Fibroblast of lung (primary cell): ENCODE data around the gene SEC14L5. TPM values are rescaled to one million over a fixed set of nuclear protein-coding genes. Genes with fewer than 3 reads are reported as not detected.
"Not testable (repeated sequence)": the region's sequence is repeated elsewhere in the genome, so short reads cannot be mapped to it uniquely, and the experiment has no call there.

ENCODE experiments used
- DNase-seq, 2 donors: peaks; one replicate each; pipeline versions ENCODE4 v3.0.0 to v3.0.0-alpha.2; 2010; ENCODE audit warnings: low read depth in 2 of 2
- H2AFZ ChIP-seq: 2 replicates; pipeline ENCODE4 v1.5.1; 2012; ENCODE audit warnings: low read length, control low read depth, inconsistent platforms
- H3K27ac ChIP-seq: 2 replicates; pipeline ENCODE4 v1.5.1; 2011; ENCODE audit warnings: low read length, control low read depth; ENCODE audit not compliant: insufficient read depth
- H3K27me3 ChIP-seq: 2 replicates; pipeline ENCODE4 v1.5.1; 2011; ENCODE audit warnings: mild to moderate bottlenecking, low read length; ENCODE audit not compliant: control insufficient read depth, insufficient read depth
- H3K36me3 ChIP-seq: 2 replicates; pipeline ENCODE4 v1.5.1; 2011; ENCODE audit warnings: low read length; ENCODE audit not compliant: control insufficient read depth, insufficient read depth
- H3K4me1 ChIP-seq: 2 replicates; pipeline ENCODE4 v1.5.1; 2011; ENCODE audit warnings: low read length; ENCODE audit not compliant: control insufficient read depth, insufficient read depth; ENCODE audit errors: extremely low read depth
- H3K4me2 ChIP-seq: 2 replicates; pipeline ENCODE4 v1.5.1; 2011; ENCODE audit warnings: low read length, control low read depth; ENCODE audit not compliant: insufficient read depth; ENCODE audit errors: extremely low read depth
- H3K4me3 ChIP-seq, 4 experiments: fragments of 200-600 bp in 1 of 4; sonication (generic) in 1 of 4; replicated peaks in 1 of 4; 2 replicates each; pipeline ENCODE4 v1.5.1; 2011 to 2016; ENCODE audit warnings: low read length in 4 of 4, low read depth in 3 of 4, mild to moderate bottlenecking in 3 of 4, control low read depth in 2 of 4, inconsistent platforms in 1 of 4, mixed read lengths in 1 of 4; ENCODE audit not compliant: insufficient read depth in 1 of 4; ENCODE audit errors: control extremely low read depth in 1 of 4
- H3K79me2 ChIP-seq: 2 replicates; pipeline ENCODE4 v1.5.1; 2012; ENCODE audit warnings: mild to moderate bottlenecking, low read length, inconsistent platforms; ENCODE audit not compliant: control insufficient read depth, insufficient read depth
- H3K9ac ChIP-seq: 2 replicates; pipeline ENCODE4 v1.5.1; 2011; ENCODE audit warnings: mild to moderate bottlenecking, low read length, control low read depth; ENCODE audit not compliant: insufficient read depth
- H3K9me3 ChIP-seq: 2 replicates; pipeline ENCODE4 v1.5.1; 2012; ENCODE audit warnings: low read depth, low read length; ENCODE audit not compliant: control insufficient read depth, insufficient read depth
- H4K20me1 ChIP-seq: 2 replicates; pipeline ENCODE4 v1.5.1; 2011; ENCODE audit warnings: low read length; ENCODE audit not compliant: control insufficient read depth, insufficient read depth; ENCODE audit errors: extremely low read depth
- CTCF ChIP-seq, 2 donors: IDR thresholded peaks in 1 of 2; conservative IDR thresholded peaks in 1 of 2; 1 replicate in 1 of 2; 2 replicates in 1 of 2; pipeline ENCODE4 v1.5.1; 2011 to 2012; ENCODE audit warnings: low read length in 2 of 2, control low read depth in 1 of 2, inconsistent platforms in 1 of 2, low read depth in 1 of 2, mild to moderate bottlenecking in 1 of 2
- EZH2 ChIP-seq: IDR thresholded peaks from 2 replicates; pipeline ENCODE4 v1.5.1; 2012; ENCODE audit warnings: low read length, control low read depth, mild to moderate bottlenecking; ENCODE audit errors: missing control alignments
- polyA plus RNA-seq, 2 donors: library from polyadenylated mRNA; depleted of rRNA in 1 of 2; stranded (reverse) in 1 of 2; unstranded in 1 of 2; fragments of >200 nt; gene quantifications; 2 replicates each; pipeline ENCODE4 v1.2.1, GENCODE V29; 2011 to 2012; ENCODE audit warnings: missing spikeins in 1 of 2
- total RNA-seq: library from RNA; depleted of rRNA; stranded (reverse); fragments of >200 nt; gene quantifications from 2 replicates; pipeline ENCODE4 v1.2.1, GENCODE V29; 2014

The SEC14L5 gene
- total and polyA plus RNA-seq, 2 donors (not counting 1 experiment from before 2014, with no cell fraction given) = 0.05 to 0.99 TPM

DNA sequence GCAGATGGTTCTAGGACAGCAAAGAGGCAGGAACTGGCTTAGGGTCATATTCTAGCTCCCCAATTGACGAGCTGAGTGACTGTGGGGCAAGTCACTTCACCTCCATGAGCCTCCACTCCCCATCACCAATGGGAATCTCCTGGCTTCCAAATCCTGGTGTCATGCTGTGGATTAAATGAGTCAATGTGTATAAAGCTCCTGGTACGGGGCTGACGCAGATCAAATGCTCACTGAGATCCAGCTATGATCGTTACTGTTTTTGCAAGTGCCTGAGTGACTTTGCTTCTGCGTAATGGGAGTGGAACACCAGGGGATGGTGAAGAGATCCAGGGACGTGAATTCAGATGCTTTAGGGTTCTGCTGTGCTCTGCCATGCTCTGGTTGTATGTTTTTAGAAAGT is 2.4 kb downstream of the SEC14L5 start:
- no peak overlapping the region for H3K9ac ChIP-seq
- H3K27me3 ChIP-seq = no peaks in the 10 kb centered on the region
- H3K4me1 ChIP-seq = peaks cover 3% of the 10 kb centered on the region
- TF ChIP-seq CTCF (conservative IDR thresholded peaks at IDR 0.05 in 1 of 2, IDR thresholded peaks at IDR 0.05 in 1 of 2; ENCODE audit: low read depth in 1 of 2, low read length in 2 of 2) (no peak), EZH2 (no peak)
- no peak for DNase-seq
- no peaks in the 10 kb centered on the region for H4K20me1 ChIP-seq
- no peak overlapping the region for H2AFZ ChIP-seq
- H3K4me3 ChIP-seq = no peak overlapping the region
- no peaks in the 10 kb centered on the region for H3K79me2 ChIP-seq
- no peak overlapping the region for H3K4me2 ChIP-seq
- H3K27ac ChIP-seq = no peak overlapping the region
- no peaks in the 10 kb centered on the region for H3K36me3 ChIP-seq
- H3K9me3 ChIP-seq = no peaks in the 10 kb centered on the region

- no peak overlapping the region for H3K27ac ChIP-seq
- no peak for TF ChIP-seq EZH2
- no peak for TF ChIP-seq CTCF (conservative IDR thresholded peaks at IDR 0.05 in 1 of 2, IDR thresholded peaks at IDR 0.05 in 1 of 2; ENCODE audit: low read depth in 1 of 2, low read length in 2 of 2)
- H3K27me3 ChIP-seq = no peaks in the 10 kb centered on the region
- no peaks in the 10 kb centered on the region for H3K79me2 ChIP-seq
- no peak overlapping the region for H2AFZ ChIP-seq
- no peak for DNase-seq
- no peak overlapping the region for H3K9ac ChIP-seq
- H3K4me2 ChIP-seq = no peak overlapping the region
- H4K20me1 ChIP-seq = no peaks in the 10 kb centered on the region
- H3K9me3 ChIP-seq = no peaks in the 10 kb centered on the region
- H3K4me3 ChIP-seq = no peak overlapping the region
- H3K36me3 ChIP-seq = no peaks in the 10 kb centered on the region
- peaks cover 3% of the 10 kb centered on the region for H3K4me1 ChIP-seq
Observed at GRCh38 chr16:4962716-4963115, 4.6 kb downstream of the SEC14L5 start.

DNA sequence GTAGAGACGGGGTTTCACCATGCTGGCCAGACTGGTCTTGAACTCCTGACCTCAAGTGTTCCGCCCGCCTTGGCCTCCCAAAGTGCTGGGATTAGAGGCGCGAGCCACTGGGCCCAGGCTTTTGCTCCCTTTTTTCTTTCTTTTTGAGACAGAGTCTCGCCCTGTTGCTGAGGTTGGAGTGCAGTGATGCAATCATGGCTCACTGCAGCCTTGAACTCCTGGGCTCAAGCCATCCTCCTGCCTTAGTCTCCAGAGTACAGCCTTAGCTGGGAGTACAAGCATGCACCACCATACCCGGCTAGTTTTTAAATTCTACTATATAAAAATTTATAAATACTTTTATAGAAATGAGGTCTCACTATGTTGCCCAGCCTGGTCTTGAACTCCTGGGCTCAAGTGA is 5.4 kb downstream of the SEC14L5 start:
- not testable (repeated sequence) for H3K79me2 ChIP-seq, H3K9ac ChIP-seq, H3K4me2 ChIP-seq, H3K9me3 ChIP-seq, H3K4me3 ChIP-seq, H2AFZ ChIP-seq, DNase-seq, H4K20me1 ChIP-seq, H3K4me1 ChIP-seq, H3K27me3 ChIP-seq, H3K27ac ChIP-seq, H3K36me3 ChIP-seq
